ENCODE results near the gene SLC29A4.
"Not testable (repeated sequence)": the region's sequence is repeated elsewhere in the genome, so short reads cannot be mapped to it uniquely, and the experiment has no call there.

DNA sequence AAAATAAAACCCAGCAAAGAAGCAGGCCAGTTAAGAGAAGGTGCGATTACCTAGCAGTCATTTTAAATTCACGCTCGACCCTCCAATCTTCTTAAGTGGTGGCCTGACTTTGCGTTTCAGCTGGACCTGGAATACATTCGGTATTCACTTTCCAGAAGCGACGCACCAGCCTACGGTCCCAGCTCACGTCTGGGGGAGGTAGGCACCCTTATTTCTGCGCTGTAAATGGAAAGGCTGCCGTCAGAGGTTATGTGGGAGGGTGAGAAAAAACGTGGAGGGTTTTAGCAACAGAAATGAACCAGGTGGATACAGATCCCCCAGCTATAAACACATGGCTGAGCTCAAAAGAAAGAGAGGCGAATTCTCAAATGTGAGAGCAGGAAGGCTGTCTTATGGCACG is 29.2 kb upstream of the SLC29A4 start:
- not testable (repeated sequence) for TF ChIP-seq POLR2AphosphoS5 (IDR thresholded peaks at IDR 0.05; ENCODE audit: insufficient read depth in 1 of 2, low read depth in 1 of 2); CTCF (IDR thresholded peaks at IDR 0.05); POLR2A (IDR thresholded peaks at IDR 0.05)
